GM19193 (cell line): Measurements from ENCODE around the gene CCNL1.

Experiments
- POLR2A ChIP-seq: IDR thresholded peaks from 4 replicates; pipeline ENCODE4 v1.6.1; 2011; ENCODE audit not compliant: insufficient read depth, insufficient read length; ENCODE audit errors: extremely low read depth

The CCNL1 gene

DNA sequence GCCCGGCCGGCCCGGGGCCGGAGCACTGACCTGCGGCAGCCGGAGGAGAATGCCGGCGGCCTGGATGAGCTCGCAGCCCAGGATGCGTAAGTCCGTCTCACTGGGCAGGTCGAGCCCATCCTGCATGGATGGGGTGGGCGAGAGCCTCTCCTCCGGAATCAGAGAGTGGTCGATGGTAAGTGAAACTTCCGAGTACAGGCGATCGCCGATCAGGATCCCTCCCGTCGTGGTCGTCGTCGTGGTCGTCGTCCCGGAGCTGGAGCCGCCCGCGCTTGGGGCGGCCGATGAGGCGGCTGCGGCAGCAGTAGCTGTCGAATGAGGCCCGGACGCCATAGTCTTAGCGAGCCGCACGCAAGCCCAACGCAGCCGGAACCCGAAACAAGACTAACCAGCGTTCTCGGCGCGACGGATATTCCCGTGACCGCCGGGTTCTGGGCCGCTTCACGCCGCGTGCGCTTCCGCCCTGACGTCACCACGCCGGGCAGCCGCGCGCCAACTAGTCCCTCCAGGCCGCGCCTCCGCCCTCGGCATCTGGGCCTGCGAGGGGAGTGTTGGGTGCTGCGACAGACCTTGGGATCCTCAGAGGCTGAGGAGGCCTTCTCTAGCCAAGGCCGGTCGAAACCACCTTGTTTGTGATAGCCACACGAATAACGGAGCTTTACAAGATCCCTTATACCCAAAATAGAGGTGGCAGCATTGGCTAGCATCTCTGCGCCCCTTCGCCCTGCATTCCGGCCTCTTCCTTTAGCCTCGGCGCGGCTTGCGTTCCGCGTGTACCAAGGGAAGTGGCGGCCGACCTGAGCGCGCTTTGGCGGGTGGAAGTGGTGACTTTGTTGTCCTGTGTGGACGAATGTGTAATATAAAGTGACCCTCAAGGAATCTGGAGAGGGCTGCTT is at the start of gene CCNL1:
CCNL1 (minus strand) TSS at position 386 of the 896 bp plus-strand sequence; CDS start at position 333, 53 bp downstream.
- TF ChIP-seq POLR2A, result peak; percentile 99

DNA sequence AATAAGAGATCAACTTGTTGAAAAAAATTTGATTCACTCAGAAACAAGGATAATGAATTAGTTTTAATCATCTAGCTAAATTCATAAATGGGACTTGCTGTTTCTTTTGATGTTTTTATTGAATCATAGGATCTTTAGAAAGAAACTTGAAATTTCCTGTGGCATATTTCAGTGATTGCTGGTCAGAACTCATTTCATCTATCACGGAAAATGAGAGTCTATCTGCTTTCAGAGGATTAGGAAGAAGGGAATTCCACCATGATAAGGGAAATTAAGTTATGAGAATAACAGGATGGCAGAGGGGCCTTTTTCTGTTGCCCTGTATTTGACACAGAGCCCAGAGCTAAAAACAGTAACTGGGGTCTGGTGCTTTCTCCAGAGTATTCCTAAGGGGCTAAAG is 44.9 kb upstream of the CCNL1 start:
- no peak for TF ChIP-seq POLR2A

DNA sequence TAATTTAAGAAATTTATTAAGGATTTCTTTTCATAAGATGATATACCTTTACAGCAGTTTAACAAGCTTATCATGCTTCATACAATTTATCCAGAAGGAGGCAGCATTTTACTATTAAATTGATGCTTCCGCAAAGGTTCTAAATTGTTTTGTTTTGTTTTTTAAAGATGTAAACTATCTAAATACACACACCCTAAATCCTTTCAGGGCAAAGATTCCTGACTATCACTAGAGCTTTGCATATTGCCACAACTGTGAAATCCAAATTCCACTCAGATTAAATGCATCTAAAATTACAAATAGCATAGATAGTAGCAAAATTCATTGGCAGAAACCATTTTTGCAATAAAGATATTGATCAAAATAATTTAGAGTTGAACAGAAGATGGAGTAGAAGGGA is 44.5 kb upstream of the CCNL1 start:
- TF ChIP-seq POLR2A, result no peak

DNA sequence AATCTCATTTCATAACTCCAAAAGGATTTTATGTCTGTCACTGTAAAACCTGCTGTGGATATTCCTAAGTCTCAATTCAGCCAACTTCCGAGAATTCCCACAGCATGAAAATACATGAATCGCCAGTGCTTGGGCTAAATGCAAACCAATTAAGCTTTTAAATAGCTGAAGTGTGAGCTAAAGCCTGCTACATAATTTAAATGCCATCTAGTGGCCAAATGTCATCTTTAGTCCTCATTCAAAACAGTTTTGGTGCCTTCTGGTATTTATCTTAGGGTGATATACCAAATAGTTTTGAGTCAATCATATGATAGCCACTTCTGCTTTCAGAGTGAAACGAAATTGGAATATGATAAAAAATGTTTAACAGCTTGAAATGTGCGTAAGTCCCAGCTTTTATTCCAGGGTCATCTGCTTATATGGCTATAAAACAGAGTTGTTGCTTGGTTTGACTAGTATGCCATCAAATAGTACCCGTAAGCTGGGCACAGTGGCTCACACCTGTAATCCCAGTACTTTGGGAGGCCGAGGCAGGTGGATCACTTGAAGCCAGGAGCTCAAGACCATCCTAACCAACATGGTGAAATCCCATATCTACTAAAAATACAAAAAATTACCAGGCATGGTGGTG is 41.8 kb upstream of the CCNL1 start:
- no peak for TF ChIP-seq POLR2A

DNA sequence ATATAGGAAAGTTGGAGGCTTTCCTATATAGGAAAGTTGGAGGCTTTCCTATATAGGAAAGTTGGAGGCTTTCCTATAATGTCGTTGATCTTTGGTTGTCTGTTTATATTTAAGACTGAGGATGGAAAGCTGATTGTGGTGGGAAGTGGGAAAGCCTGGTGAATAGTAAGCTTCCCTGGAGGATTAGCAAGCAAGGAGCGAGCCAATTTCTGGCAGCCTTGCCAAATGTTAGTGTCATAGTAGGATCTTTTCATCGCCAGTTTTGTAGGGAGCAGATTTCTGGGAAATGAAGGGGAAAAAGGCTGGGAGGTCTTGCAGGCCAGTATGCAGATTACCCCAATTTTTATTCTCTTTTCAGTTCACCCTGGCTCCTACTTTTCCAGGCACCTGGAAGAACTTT is 39.9 kb upstream of the CCNL1 start:
- TF ChIP-seq POLR2A, result no peak

DNA sequence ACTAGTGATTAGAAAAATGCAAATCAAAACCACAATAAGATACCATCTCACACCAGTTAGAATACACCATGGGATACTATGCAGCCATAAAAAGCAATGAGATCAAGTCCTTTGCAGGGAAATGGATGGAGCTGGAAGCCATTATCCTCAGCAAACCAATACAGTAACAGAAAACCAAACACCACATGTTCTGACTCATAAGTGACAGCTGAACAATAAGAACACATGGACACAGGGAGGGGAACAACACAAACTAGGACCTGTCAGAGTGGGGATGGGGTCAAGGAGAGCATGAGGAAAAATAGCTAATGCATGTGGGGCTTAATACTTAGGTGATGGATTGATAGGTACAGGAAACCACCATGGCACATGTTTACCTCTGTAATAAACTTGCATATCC is 36.0 kb upstream of the CCNL1 start:
- TF ChIP-seq POLR2A, result no peak

DNA sequence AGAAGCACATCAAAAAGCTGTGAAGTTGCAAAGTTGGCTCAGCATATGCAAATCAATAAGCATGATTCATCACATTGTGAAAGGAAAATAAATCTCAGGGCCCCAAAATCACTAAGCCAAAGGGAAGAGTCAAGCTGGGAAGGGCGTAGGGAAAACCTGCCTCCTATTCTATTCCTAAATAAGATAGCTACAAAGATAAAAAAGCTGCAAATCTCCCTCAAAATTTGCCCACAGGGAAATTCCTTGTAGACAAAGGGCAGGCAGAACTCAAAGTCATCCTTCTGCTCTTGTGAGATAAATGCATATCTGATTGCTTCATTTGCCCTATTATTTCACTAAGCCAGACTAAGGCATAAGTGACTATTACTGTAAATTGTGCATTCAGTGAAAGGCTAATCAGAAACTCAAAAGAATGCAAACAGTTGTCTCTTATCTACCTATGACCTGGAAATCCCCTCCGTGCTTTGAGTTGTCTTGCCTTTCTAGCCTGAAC is 30.5 kb upstream of the CCNL1 start:
- TF ChIP-seq POLR2A, result no peak

DNA sequence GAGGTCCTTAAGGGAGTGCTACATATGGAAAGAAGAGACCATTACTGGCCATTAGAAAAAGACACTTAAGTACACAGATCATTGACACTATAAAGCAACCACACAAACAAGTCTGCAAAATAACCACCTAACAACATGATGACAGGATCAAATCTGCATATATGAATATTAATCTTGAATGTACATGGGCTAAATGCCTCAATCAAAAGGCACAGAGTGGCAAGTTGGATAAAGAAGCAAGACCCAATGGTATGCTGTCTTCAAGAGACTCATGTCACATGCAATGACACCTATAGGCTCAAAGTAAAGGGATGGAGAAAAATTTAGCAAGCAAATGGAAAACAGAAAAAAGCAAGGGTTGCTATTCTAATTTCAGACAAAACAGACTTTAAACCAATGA is 28.4 kb upstream of the CCNL1 start:
- TF ChIP-seq POLR2A, result no peak

DNA sequence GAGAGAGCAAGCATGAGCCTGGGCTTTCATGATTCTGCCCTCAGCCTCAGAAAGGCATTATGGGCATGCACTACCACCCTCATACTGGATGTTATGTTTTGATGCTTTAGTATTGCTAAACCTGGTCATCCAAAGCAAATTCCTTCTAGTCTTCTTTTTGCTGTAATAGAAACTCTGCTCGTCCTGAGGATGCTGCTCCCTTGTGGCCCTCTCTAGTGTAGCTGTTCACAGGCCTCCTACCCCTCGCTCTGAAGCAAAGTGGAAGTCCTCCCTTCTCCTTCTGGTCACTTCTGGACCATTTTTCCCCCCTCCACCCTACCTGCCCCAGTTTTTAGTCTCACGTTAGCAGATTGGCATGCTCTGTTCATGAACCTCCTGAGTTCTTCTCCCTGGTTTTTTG is 22.9 kb upstream of the CCNL1 start:
- no peak for TF ChIP-seq POLR2A

DNA sequence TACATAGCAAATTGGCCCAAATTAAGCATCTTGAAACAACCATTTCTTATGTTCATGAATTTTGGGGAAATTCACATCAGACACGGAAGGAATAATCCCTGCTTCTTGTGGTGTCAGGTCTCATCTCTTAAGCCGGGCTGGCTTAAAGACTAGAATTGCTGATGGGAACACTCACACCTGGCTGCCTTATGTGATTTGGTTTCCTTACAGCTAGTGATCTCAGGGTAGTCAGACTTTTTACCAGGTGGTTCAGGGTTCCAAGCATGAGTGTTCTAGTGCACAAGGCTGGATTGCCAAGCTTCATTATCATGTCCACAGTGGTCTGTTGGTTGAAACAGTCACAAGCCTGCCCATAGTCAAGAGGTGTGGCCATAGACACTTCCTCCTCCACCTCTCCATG is 20.3 kb upstream of the CCNL1 start:
- TF ChIP-seq POLR2A, result no peak

DNA sequence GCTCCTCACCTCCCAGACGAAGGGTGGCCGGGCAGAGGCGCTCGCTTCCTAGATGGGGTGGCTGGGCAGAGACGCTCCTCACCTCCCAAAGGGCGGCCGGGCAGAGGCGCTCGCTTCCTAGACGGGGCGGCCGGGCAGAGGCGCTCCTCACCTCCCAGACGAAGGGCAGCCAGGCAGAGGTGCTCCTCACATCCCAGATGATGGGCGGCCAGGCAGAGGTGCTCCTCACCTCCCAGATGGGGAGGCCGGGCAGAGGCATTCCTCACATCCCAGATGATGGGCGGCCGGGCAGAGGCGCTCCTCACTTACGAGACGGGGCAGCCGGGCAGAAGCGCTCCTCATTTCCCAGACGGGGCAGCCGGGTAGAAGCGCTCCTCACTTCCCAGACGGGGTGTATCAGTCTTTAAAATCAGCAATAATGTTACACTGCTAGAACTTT is 19.4 kb upstream of the CCNL1 start:
- TF ChIP-seq POLR2A, result no peak

DNA sequence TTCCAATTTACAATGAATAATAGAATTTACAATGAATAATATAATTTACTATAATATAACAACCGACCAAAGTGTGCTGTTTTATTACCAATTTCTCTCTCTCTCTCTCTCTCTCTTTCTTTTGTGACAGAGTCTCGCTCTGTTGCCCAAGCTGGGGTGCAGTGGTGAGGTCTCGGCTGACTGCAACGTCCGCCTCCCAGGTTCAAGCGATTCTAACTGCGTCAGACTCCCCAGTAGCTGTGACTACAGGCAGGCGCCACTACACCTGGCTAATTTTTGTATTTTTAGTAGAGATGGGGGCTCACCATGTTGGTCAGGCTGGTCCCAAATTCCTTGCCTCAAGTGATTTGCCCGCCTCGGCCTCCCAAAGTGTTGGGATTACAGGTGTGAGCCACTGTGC is 17.0 kb upstream of the CCNL1 start:
- no peak for TF ChIP-seq POLR2A

DNA sequence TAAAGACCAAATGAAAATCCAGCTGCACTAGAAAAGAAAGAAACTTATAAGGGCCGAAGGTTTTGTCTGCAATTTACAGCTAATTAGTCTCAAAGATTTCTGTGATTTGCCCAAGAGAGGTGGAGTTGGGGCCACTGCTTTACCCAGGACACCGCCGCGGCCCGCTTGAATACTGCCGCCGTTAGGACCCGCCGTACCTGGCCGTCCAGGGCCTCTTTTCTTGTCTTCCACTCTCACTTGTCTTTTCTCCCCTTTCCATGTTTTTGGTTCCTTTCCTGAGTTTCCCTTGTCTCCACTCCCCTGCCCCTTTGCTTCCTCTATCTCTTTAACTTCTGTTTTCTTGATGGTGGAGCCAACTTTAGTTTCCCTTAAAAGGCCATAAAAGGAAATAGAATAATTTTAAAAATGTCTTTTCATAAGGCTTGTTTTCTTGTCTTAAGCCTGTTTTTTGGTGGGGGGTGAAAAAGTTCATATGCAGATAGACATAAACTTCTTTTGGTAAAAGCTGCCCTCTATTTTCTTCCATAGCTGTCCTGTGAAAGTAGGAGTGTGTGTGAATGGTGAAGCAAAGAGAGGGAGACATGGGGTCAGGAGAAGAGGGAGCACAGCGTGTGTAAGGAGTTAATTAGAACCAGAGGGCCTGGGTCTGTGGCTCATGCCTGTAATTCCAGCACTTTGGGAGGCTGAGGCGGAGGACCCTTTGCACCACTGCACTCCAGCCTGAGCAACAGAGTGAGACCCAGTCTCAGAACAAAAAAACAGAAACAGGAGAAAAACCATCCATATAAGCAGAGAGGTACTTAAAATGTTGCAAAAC is 16.0 kb upstream of the CCNL1 start:
- no peak for TF ChIP-seq POLR2A

DNA sequence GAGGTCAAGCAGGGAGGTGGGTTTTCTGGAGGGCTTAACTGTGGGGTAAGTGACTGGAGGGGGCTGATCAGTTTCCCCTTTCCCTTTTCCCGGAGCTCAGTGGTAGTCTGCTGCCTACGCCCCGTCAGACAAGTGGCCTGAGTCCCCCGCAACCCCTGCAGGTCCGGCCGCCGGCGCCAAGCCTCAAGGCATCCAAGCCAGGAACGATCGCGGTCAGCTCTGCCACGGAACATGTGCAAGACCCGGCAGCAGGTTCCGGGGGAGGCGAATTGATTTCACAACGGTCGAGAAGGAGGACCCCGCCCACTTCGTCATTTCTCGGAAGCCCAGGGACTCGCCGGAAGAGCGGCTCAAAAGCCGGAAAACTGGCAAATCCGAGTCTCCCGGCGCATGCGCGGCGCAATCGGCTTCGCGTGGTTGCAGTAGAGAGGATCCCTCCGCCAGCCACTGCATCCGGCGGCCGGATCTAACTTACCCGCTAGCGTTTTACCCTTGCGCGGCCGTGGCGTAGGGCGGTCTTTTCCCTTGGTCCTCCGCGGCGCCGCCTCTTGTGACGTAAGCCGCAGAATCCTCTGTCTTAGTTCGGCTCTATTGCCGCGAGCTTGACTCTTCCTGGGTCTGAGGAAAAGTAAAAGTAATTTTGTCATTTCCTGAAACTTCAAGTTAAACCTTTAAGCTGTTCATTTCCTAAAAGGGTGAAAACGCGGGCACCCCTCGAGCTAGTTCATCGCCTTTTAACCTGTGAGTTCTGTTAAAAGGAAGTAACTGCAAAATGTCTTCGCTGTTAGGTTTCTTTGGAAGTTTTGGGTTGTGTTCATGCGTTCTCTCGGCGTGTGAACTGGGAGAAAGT is 14.9 kb upstream of the CCNL1 start:
- peak; percentile 96 for TF ChIP-seq POLR2A
